Caco-2 (cell line): ENCODE measurements around the gene RAD51B. TPM values are rescaled to one million over a fixed set of nuclear protein-coding genes. Genes with fewer than 3 reads are reported as not detected.
A peak's percentile ranks its signal among the peaks of the same experiment; 100 is the strongest.

Experiments
- BruUV-seq: library from RNA; stranded (reverse); fragments of 400-500 nt; replicated peaks from 2 replicates; lab custom pipeline; 2021; lab: Mats Ljungman, UMichigan
- CTCF ChIA-PET: fragments of 300-600 bp; sonication (Branson Sonifier 250); formaldehyde crosslinking; loops from one replicate; lab custom pipeline; 2022; ENCODE audit warnings: antibody characterized with exemption; lab: Charles Lee
- POLR2A ChIA-PET: fragments of 300-600 bp; sonication (Branson Sonifier 250); formaldehyde crosslinking; loops from one replicate; lab custom pipeline; 2022; ENCODE audit warnings: antibody characterized with exemption; lab: Charles Lee
- DNase-seq, 2 experiments: peaks; one replicate each; pipeline versions ENCODE4 v3.0.0 to v3.0.0-alpha.2; 2020 to 2022
- H3K27me3 ChIP-seq: replicated peaks from 2 replicates; pipeline ENCODE4 v1.6.0; 2011; ENCODE audit warnings: low read length; ENCODE audit not compliant: control insufficient read depth, insufficient read depth
- H3K36me3 ChIP-seq: 2 replicates; pipeline ENCODE4 v1.5.1; 2011; ENCODE audit warnings: low read length; ENCODE audit not compliant: control insufficient read depth, insufficient read depth
- H3K4me1 ChIP-seq: fragments of 250-450 bp; sonication (Bioruptor Pico); 2 replicates; pipeline ENCODE4 v1.5.1; 2020; ENCODE audit warnings: mild to moderate bottlenecking
- H3K4me3 ChIP-seq: 2 replicates; pipeline ENCODE4 v1.5.1; 2011; ENCODE audit warnings: low read depth, mild to moderate bottlenecking, control low read depth, low read length
- H3K9me3 ChIP-seq: fragments of 250-450 bp; sonication (Bioruptor Pico); 2 replicates; pipeline ENCODE4 v1.5.1; 2020; ENCODE audit warnings: mild to moderate bottlenecking, moderate library complexity
- H3K27ac Mint-ChIP-seq: one replicate; pipeline ENCODE4 v1.8.0; 2022; ENCODE audit warnings: mixed read lengths; ENCODE audit not compliant: unreplicated experiment
- H3K27me3 Mint-ChIP-seq: one replicate; pipeline ENCODE4 v1.8.0; 2022; ENCODE audit warnings: mixed read lengths; ENCODE audit not compliant: insufficient read depth, unreplicated experiment
- H3K36me3 Mint-ChIP-seq: one replicate; pipeline ENCODE4 v1.8.0; 2022; ENCODE audit warnings: mild to moderate bottlenecking, mixed read lengths; ENCODE audit not compliant: insufficient read depth, unreplicated experiment
- H3K4me1 Mint-ChIP-seq: one replicate; pipeline ENCODE4 v1.8.0; 2022; ENCODE audit warnings: low read depth, mixed read lengths; ENCODE audit not compliant: unreplicated experiment
- H3K4me3 Mint-ChIP-seq: one replicate; pipeline ENCODE4 v1.8.0; 2022; ENCODE audit warnings: mild to moderate bottlenecking, moderate library complexity, mixed read lengths; ENCODE audit not compliant: unreplicated experiment
- H3K9me3 Mint-ChIP-seq: one replicate; pipeline ENCODE4 v1.8.0; 2022; ENCODE audit warnings: mixed read lengths; ENCODE audit not compliant: unreplicated experiment
- CTCF ChIP-seq, 2 experiments: fragments of 200-600 bp in 1 of 2; IDR thresholded peaks; 1 replicate in 1 of 2; 2 replicates in 1 of 2; pipeline versions ENCODE4 v1.5.1 to v1.8.0; 2011 to 2022; ENCODE audit warnings: antibody characterized with exemption in 1 of 2, control low read depth in 1 of 2, inconsistent platforms in 1 of 2, low read depth in 1 of 2, low read length in 1 of 2, mild to moderate bottlenecking in 1 of 2, moderate library complexity in 1 of 2; ENCODE audit not compliant: insufficient read depth in 1 of 2, severe bottlenecking in 1 of 2, unreplicated experiment in 1 of 2
- intact Hi-C: fragments of 100-400 bp; cut with micrococcal nuclease; formaldehyde crosslinking; loops from one replicate; pipeline ENCODE4 v1.10.0; 2022; ENCODE audit not compliant: unreplicated experiment
- total RNA-seq: library from RNA; stranded (reverse); gene quantifications from 2 replicates; pipeline ENCODE4 v1.2.3, GENCODE V29; 2022

Gene RAD51B
- total RNA-seq, 1 experiment from 2014 or later, result 16.7 TPM

- Mint-ChIP-seq H3K36me3 (no peaks in the 10 kb centered on the region), H3K4me1 (peaks cover 27% of the 10 kb centered on the region), H3K4me3 (peak overlapping the region; percentile 46), H3K9me3 (no peaks in the 10 kb centered on the region), H3K27ac (peak overlapping the region; percentile 85), H3K27me3 (no peaks in the 10 kb centered on the region)
- ChIA-PET CTCF (no interaction called here), POLR2A (interaction anchor here (0.5 kb wide), 1 partner anchor 57 kb away, joined by 4 read pairs; the partner anchor contains the start of gene ZFP36L1)
- BruUV-seq, result no TSS peak
- Histone ChIP-seq H3K9me3 (peaks cover 9% of the 10 kb centered on the region), H3K27me3 (no peaks in the 10 kb centered on the region), H3K36me3 (no peaks in the 10 kb centered on the region), H3K4me3 (no peak overlapping the region), H3K4me1 (peaks cover 27% of the 10 kb centered on the region)
- intact Hi-C loops, result no loop called here
- TF ChIP-seq CTCF (IDR thresholded peaks at IDR 0.05; ENCODE audit: insufficient read depth in 1 of 2, low read depth in 1 of 2, low read length in 1 of 2, severe bottlenecking in 1 of 2, unreplicated experiment in 1 of 2), result no peak
- peak; percentile 57 to 67 for DNase-seq
Measured at GRCh38 chr14:68736471-68736871, 916.9 kb downstream of the RAD51B start.

- Mint-ChIP-seq H3K27ac (peak overlapping the region; percentile 85), H3K9me3 (no peaks in the 10 kb centered on the region), H3K4me1 (peaks cover 27% of the 10 kb centered on the region), H3K27me3 (no peaks in the 10 kb centered on the region), H3K4me3 (no peak overlapping the region), H3K36me3 (no peaks in the 10 kb centered on the region)
- Histone ChIP-seq H3K4me1 (peaks cover 27% of the 10 kb centered on the region), H3K27me3 (no peaks in the 10 kb centered on the region), H3K4me3 (no peak overlapping the region), H3K9me3 (peaks cover 9% of the 10 kb centered on the region), H3K36me3 (no peaks in the 10 kb centered on the region)
- ChIA-PET CTCF (no interaction called here), POLR2A (interaction anchor here (0.5 kb wide), 1 partner anchor 9 kb away, joined by 3 read pairs; no protein-coding TSS in a partner anchor)
- no TSS peak for BruUV-seq
- intact Hi-C loops, result no loop called here
- DNase-seq, result no peak
- TF ChIP-seq CTCF (IDR thresholded peaks at IDR 0.05; ENCODE audit: insufficient read depth in 1 of 2, low read depth in 1 of 2, low read length in 1 of 2, severe bottlenecking in 1 of 2, unreplicated experiment in 1 of 2), result no peak
Measured at GRCh38 chr14:68737086-68737485, 917.5 kb downstream of the RAD51B start.

- no peaks in the 10 kb centered on the region for H3K36me3 Mint-ChIP-seq
- no peaks in the 10 kb centered on the region for H3K9me3 Mint-ChIP-seq
- ChIA-PET CTCF (no interaction called here), POLR2A (no interaction called here)
- intact Hi-C loops, result no loop called here
- no peak overlapping the region for H3K27ac Mint-ChIP-seq
- Histone ChIP-seq H3K4me1 (peaks cover 27% of the 10 kb centered on the region), H3K27me3 (no peaks in the 10 kb centered on the region), H3K4me3 (no peak overlapping the region), H3K9me3 (peaks cover 9% of the 10 kb centered on the region), H3K36me3 (no peaks in the 10 kb centered on the region)
- H3K4me1 Mint-ChIP-seq, result peaks cover 27% of the 10 kb centered on the region
- BruUV-seq, result no TSS peak
- no peak for TF ChIP-seq CTCF (IDR thresholded peaks at IDR 0.05; ENCODE audit: insufficient read depth in 1 of 2, low read depth in 1 of 2, low read length in 1 of 2, severe bottlenecking in 1 of 2, unreplicated experiment in 1 of 2)
- no peaks in the 10 kb centered on the region for H3K27me3 Mint-ChIP-seq
- no peak for DNase-seq
- no peak overlapping the region for H3K4me3 Mint-ChIP-seq
Measured at GRCh38 chr14:68738559-68738958, 919.0 kb downstream of the RAD51B start.
